GM12878 (cell line): ENCODE measurements around the gene KCNIP3. TPM values are rescaled to one million over a fixed set of nuclear protein-coding genes. Genes with fewer than 3 reads are reported as not detected.

ENCODE experiments used
- ATAC-seq: fragments of 200-7000 bp; cut with Tn5 transposase; 3 replicates; pipeline ENCODE4 v1.9.1; 2020; ENCODE audit warnings: mild to moderate bottlenecking, moderate library complexity
- BruUV-seq: library from RNA; stranded (reverse); fragments of 400-500 nt; replicated peaks from 2 replicates; lab custom pipeline; 2021; lab: Mats Ljungman, UMichigan
- CTCF ChIA-PET: fragments of 300-600 bp; sonication (Branson Sonifier 250); formaldehyde crosslinking; extraction: SDS; loops from one replicate; lab custom pipeline; 2021; ENCODE audit warnings: inconsistent platforms; lab: Yijun Ruan, JAX
- POLR2A ChIA-PET: fragments of 350-600 bp; formaldehyde crosslinking; extraction: SDS; loops from one replicate; lab custom pipeline; 2021; ENCODE audit warnings: inconsistent platforms; lab: Charles Lee
- RAD21 ChIA-PET: fragments of 300-600 bp; sonication (Branson Sonifier 250); formaldehyde crosslinking; loops from one replicate; lab custom pipeline; 2023; ENCODE audit warnings: antibody characterized with exemption; ENCODE audit not compliant: unreplicated experiment; lab: Charles Lee
- SMC1A ChIA-PET: fragments of 300-600 bp; sonication (Branson Sonifier 250); formaldehyde crosslinking; loops from one replicate; lab custom pipeline; 2023; ENCODE audit not compliant: unreplicated experiment, uncharacterized antibody; lab: Charles Lee
- DNase-seq: peaks from one replicate; pipeline ENCODE4 v3.0.0-alpha.2; 2011; ENCODE audit warnings: low read depth, low spot score
- FAIRE-seq: peaks from 3 replicates; lab custom pipeline; 2011; peaks lifted over from hg19 to GRCh38; lab: Jason Lieb, UNC
- H2AFZ ChIP-seq: 2 replicates; pipeline ENCODE4 v1.6.0; 2011; ENCODE audit warnings: low read depth, low read length, control low read depth; ENCODE audit not compliant: control insufficient read depth
- H3K27ac ChIP-seq: 2 replicates; pipeline ENCODE4 v1.5.1; 2011; ENCODE audit warnings: control low read depth; ENCODE audit not compliant: control insufficient read depth, insufficient read depth
- H3K27me3 ChIP-seq, 2 experiments: replicated peaks in 1 of 2; 2 replicates each; pipeline versions ENCODE4 v1.6.0 to v1.6.1; 2011; ENCODE audit warnings: low read length in 1 of 2; ENCODE audit not compliant: control insufficient read depth in 2 of 2, insufficient read depth in 2 of 2
- H3K36me3 ChIP-seq, 2 experiments: 2 replicates each; pipeline ENCODE4 v1.5.1; 2011; ENCODE audit warnings: low read length in 1 of 2; ENCODE audit not compliant: control insufficient read depth in 2 of 2, insufficient read depth in 2 of 2
- H3K4me1 ChIP-seq: 2 replicates; pipeline ENCODE4 v1.6.1; 2011; ENCODE audit warnings: mild to moderate bottlenecking, low read length, moderate library complexity, mixed read lengths; ENCODE audit not compliant: control insufficient read depth, insufficient read depth
- H3K4me2 ChIP-seq: 2 replicates; pipeline ENCODE4 v1.6.0; 2011; ENCODE audit warnings: control low read depth; ENCODE audit not compliant: control insufficient read depth, insufficient read depth
- H3K4me3 ChIP-seq: fragments of 200-600 bp; sonication (generic); 2 replicates; pipeline ENCODE4 v1.5.1; 2016
- H3K79me2 ChIP-seq: 2 replicates; pipeline ENCODE4 v1.6.0; 2011; ENCODE audit warnings: low read length; ENCODE audit not compliant: control insufficient read depth, insufficient read depth
- H3K9ac ChIP-seq: 2 replicates; pipeline ENCODE4 v1.8.0; 2011; ENCODE audit warnings: low read length, control low read depth, mixed read lengths; ENCODE audit not compliant: control insufficient read depth, insufficient read depth
- H3K9me3 ChIP-seq: replicated peaks from 3 replicates; pipeline ENCODE4 v1.5.1; 2011; ENCODE audit warnings: mild to moderate bottlenecking, low read length; ENCODE audit not compliant: control insufficient read depth, insufficient read depth
- H4K20me1 ChIP-seq: 2 replicates; pipeline ENCODE4 v1.6.0; 2011; ENCODE audit not compliant: control insufficient read depth, insufficient read depth
- BACH1 ChIP-seq: fragments of 450-650 bp; IDR thresholded peaks from 2 replicates; pipeline ENCODE4 v1.6.1; 2017; ENCODE audit warnings: mild to moderate bottlenecking, borderline replicate concordance
- CBX3 ChIP-seq: fragments of 200-600 bp; sonication (generic); IDR thresholded peaks from 2 replicates; pipeline ENCODE4 v1.6.1; 2016; ENCODE audit warnings: low read depth, borderline replicate concordance
- CEBPB ChIP-seq, 2 experiments: fragments of 150-350 bp in 1 of 2; IDR thresholded peaks; 2 replicates each; pipeline ENCODE4 v1.6.1; 2012 to 2014; ENCODE audit warnings: low read depth in 2 of 2, low read length in 2 of 2, borderline replicate concordance in 1 of 2, inconsistent platforms in 1 of 2
- ESRRA ChIP-seq: IDR thresholded peaks from 2 replicates; pipeline ENCODE4 v1.6.1; 2012; ENCODE audit warnings: mild to moderate bottlenecking, low read length, improper control_type of control experiment
- SREBF1 ChIP-seq: IDR thresholded peaks from 2 replicates; pipeline ENCODE4 v1.6.1; 2012; ENCODE audit warnings: mild to moderate bottlenecking, low read length
- TBL1XR1 ChIP-seq: IDR thresholded peaks from 2 replicates; pipeline ENCODE4 v1.6.1; 2012; ENCODE audit warnings: low read depth, low read length, improper control_type of control experiment
- WGBS: methylation state at CpG from one replicate; pipeline ENCODE4 v1.1.6; 2016; ENCODE audit warnings: low lambda C conversion rate; ENCODE audit not compliant: insufficient replicate concordance, insufficient coverage; ENCODE audit errors: missing lambda C conversion rate; 5-methylcytosine and 5-hydroxymethylcytosine counted together
- in situ Hi-C: fragments of 300-500 bp; cut with MboI; formaldehyde crosslinking; loops from 9 replicates; pipeline ENCODE4 v1.14.3; 2018; ENCODE audit warnings: mixed read lengths
- intact Hi-C: fragments of 100-400 bp; cut with micrococcal nuclease; formaldehyde crosslinking; loops from one replicate; pipeline ENCODE4 v1.14.2; 2022; ENCODE audit not compliant: unreplicated experiment
- polyA plus RNA-seq, 11 experiments: library from polyadenylated mRNA; depleted of rRNA in 4 of 11; unstranded in 6 of 11; stranded (reverse) in 5 of 11; fragments of >200 nt; fragmentation: Nextera tagmentation in 4 of 11; fragmentation: Illumina TruSeq in 1 of 11; extraction: Ambion mirVana in 4 of 11; extraction: Trizol in 1 of 11; gene quantifications; 1 replicate in 1 of 11; 2 replicates in 10 of 11; pipeline versions ENCODE4 v1.2.1 to v1.2.3, GENCODE V29; 2011 to 2016; ENCODE audit warnings: inconsistent platforms in 2 of 11, missing spikeins in 2 of 11, low read depth in 1 of 11
- total RNA-seq, 4 experiments: library from RNA; depleted of rRNA in 3 of 4; stranded (reverse); fragments of >200 nt in 3 of 4; fragmentation: Illumina TruSeq in 1 of 4; extraction: Trizol in 1 of 4; gene quantifications; 2 replicates each; pipeline versions ENCODE4 v1.2.1 to v1.2.3, GENCODE V29; 2013 to 2021
- TF ChIP-seq, protein P1 (sequence below): fragments of 450-650 bp; IDR thresholded peaks from 2 replicates; pipeline ENCODE4 v1.6.1; 2017; ENCODE audit warnings: low read depth, mild to moderate bottlenecking, moderate library complexity
- TF ChIP-seq, protein P2 (sequence below), 3 experiments: IDR thresholded peaks in 2 of 3; conservative IDR thresholded peaks in 1 of 3; 2 replicates each; pipeline ENCODE4 v1.5.1; 2011; ENCODE audit warnings: low read depth in 3 of 3, low read length in 3 of 3, mild to moderate bottlenecking in 3 of 3, control low read depth in 2 of 3, moderate library complexity in 2 of 3, inconsistent platforms in 1 of 3, mixed read lengths in 1 of 3; ENCODE audit not compliant: control insufficient read depth in 2 of 3, insufficient read depth in 1 of 3; ENCODE audit errors: extremely low read depth in 1 of 3

KCNIP3 gene
- total and polyA plus RNA-seq, 10 of the 15 experiments (the other 5 are each of a cell fraction or from before 2014, with no cell fraction given): not detected

DNA sequence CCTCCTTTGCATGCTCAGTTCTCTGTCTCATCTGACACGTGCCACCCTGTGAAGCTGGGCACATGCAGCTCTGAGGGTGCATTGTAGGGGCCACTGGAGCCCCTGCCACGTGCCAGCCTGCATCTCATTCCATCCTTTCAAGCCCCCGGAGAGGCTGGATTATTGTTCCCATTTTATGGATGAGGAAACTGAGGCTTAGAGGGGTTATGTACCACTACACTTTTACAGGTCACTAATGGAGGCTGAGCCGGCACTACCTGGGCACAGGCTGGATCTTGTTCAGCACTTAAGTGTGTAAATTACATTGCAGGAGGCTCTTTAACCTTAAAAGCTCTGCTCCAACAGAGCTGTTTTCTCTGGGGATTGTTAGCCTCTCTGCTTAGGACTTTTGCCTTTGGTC lies 47.5 kb downstream of the KCNIP3 start:
- TF ChIP-seq, protein P1, sequence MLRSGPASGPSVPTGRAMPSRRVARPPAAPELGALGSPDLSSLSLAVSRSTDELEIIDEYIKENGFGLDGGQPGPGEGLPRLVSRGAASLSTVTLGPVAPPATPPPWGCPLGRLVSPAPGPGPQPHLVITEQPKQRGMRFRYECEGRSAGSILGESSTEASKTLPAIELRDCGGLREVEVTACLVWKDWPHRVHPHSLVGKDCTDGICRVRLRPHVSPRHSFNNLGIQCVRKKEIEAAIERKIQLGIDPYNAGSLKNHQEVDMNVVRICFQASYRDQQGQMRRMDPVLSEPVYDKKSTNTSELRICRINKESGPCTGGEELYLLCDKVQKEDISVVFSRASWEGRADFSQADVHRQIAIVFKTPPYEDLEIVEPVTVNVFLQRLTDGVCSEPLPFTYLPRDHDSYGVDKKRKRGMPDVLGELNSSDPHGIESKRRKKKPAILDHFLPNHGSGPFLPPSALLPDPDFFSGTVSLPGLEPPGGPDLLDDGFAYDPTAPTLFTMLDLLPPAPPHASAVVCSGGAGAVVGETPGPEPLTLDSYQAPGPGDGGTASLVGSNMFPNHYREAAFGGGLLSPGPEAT: no peak
- TF ChIP-seq CEBPB (IDR thresholded peaks at IDR 0.05; ENCODE audit: borderline replicate concordance in 1 of 2, low read depth in 2 of 2, low read length in 2 of 2): no peak
- no peak for TF ChIP-seq TBL1XR1
- no peak for TF ChIP-seq CBX3
- TF ChIP-seq ESRRA: no peak
- TF ChIP-seq SREBF1: no peak
- no peak for TF ChIP-seq BACH1
- TF ChIP-seq, protein P2, sequence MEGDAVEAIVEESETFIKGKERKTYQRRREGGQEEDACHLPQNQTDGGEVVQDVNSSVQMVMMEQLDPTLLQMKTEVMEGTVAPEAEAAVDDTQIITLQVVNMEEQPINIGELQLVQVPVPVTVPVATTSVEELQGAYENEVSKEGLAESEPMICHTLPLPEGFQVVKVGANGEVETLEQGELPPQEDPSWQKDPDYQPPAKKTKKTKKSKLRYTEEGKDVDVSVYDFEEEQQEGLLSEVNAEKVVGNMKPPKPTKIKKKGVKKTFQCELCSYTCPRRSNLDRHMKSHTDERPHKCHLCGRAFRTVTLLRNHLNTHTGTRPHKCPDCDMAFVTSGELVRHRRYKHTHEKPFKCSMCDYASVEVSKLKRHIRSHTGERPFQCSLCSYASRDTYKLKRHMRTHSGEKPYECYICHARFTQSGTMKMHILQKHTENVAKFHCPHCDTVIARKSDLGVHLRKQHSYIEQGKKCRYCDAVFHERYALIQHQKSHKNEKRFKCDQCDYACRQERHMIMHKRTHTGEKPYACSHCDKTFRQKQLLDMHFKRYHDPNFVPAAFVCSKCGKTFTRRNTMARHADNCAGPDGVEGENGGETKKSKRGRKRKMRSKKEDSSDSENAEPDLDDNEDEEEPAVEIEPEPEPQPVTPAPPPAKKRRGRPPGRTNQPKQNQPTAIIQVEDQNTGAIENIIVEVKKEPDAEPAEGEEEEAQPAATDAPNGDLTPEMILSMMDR (IDR thresholded peaks at IDR 0.05 in 2 of 3, conservative IDR thresholded peaks at IDR 0.05 in 1 of 3; ENCODE audit: control insufficient read depth in 2 of 3, extremely low read depth in 1 of 3, insufficient read depth in 1 of 3, low read depth in 3 of 3, low read length in 3 of 3): no peak
- FAIRE-seq (no peak), DNase-seq (no peak), ATAC-seq (no peak)
- 34% methylated on average over 4 of the region's 4 CpGs for WGBS
- peaks cover 3% of the 10 kb centered on the region; the same call in 1 of the 2 replicates for H3K4me1 ChIP-seq
- ChIA-PET SMC1A (interaction anchor here (1.3 kb wide), 1 partner anchor 40 kb away, joined by 4 read pairs; no protein-coding TSS in a partner anchor), POLR2A (no interaction called here), CTCF (interaction anchor here (1.1 to 1.7 kb wide), 5 partner anchors 9 to 322 kb away, joined by 3 to 5 read pairs (median 4); no protein-coding TSS in a partner anchor), RAD21 (interaction anchor here (1.5 kb wide), 1 partner anchor 10 kb away, joined by 3 read pairs; no protein-coding TSS in a partner anchor)
- H3K9me3 ChIP-seq: no peaks in the 10 kb centered on the region
- H3K79me2 ChIP-seq: no peaks in the 10 kb centered on the region
- no TSS peak for BruUV-seq
- H3K27me3 ChIP-seq: peaks cover 6 to 12% of the 10 kb centered on the region in 2 experiments; a peak in 3 of 4 replicates
- H3K4me3 ChIP-seq: no peak overlapping the region
- no peaks in the 10 kb centered on the region; the same call in 1 of the 2 replicates for H4K20me1 ChIP-seq
- H3K27ac ChIP-seq: no peak overlapping the region
- no peaks in the 10 kb centered on the region for H3K36me3 ChIP-seq
- no peak overlapping the region for H3K9ac ChIP-seq
- intact Hi-C loops: no loop called here
- in situ Hi-C loops: no loop called here
- H3K4me2 ChIP-seq: no peak overlapping the region
- H2AFZ ChIP-seq: no peak overlapping the region
